ENCODE results near the gene SP140.
"Not testable (repeated sequence)": the region's sequence is repeated elsewhere in the genome, so short reads cannot be mapped to it uniquely, and the experiment has no call there.

The SP140 gene

DNA sequence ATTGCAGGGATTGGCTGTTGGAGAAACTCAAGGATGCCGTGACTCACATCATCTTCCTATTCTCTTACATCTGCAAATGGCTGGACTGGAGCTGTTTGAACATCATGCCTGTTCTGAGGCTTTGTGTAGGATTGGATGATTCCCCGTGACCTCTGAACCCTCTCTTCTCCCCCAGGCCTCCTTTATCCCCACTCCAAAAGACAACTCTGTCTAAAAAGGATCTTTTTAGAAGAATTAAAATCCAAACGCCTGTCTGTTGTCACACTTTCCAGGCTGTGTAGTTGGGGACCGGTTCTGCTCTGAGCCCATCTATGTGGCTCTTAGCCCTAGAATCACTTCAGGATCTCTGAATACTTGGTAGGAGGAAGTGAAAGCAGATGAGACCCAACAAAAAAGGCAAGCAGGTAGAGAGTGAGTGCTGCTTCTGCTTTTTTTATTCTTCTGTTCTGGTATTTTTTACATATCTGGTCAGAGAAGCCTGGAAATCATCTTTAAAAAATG, 565 bp downstream of the SP140 start:
- DNase-seq (ENCODE audit: low read depth) = no peak

GRCh38 chr2:230227216-230227615, 1.7 kb downstream of the SP140 start:
- no peak for DNase-seq (ENCODE audit: low read depth)

GRCh38 chr2:230230087-230230486, 4.6 kb downstream of the SP140 start:
- DNase-seq (ENCODE audit: low read depth) = no peak

DNA sequence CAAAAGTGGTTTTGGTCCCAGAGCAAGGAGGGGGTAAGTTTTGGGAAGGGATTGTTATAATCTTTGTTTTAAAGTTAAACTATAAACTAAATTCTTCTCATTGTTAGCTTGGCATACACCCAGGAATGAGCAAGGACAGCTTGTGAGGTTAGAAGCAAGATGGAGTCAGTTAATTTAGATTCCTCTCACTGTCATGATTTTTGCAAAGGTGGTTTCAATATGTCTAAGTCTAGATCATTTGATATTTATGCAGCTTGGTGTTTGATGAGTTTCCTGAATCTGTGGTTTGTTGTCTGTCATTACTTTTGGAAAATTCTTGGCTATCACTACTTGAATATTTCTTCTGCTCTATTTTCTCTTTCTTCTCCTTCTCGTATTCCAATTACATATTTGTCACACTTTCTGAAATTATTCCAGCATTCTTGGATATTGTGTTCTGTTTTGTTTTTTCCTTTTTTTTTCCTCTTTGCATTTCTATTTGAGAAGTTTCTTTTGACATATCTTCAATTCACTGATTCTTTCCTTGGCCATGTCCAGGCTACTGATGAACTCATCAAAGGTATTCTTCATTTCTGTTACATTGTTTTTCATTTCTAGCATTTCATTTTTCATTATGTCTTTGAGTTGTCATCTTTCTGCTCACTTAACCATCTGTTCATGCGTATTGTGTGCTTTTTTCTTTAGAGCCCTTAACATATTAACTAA, 5.1 kb downstream of the SP140 start:
- DNase-seq (ENCODE audit: low read depth) = no peak

DNA sequence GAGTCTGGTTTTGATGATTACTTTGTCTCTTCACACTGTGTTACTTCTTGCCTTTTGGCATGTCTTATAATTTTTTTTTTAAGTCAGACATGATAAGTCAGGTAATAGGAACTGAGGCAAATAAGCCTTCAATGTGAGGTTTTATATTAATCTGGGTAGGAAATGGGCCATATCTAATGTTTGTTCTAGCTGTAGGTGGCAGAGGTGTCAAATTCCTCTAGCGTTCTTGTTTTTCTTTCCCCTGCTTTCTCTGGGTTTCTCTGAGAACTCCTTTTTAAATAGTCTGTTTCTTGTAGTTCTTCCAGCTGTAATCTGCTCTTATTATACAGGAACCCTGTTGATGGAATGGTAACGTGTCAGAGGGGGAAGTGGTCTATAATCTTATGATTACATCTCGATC, 5.7 kb downstream of the SP140 start:
- no peak for DNase-seq (ENCODE audit: low read depth)

DNA sequence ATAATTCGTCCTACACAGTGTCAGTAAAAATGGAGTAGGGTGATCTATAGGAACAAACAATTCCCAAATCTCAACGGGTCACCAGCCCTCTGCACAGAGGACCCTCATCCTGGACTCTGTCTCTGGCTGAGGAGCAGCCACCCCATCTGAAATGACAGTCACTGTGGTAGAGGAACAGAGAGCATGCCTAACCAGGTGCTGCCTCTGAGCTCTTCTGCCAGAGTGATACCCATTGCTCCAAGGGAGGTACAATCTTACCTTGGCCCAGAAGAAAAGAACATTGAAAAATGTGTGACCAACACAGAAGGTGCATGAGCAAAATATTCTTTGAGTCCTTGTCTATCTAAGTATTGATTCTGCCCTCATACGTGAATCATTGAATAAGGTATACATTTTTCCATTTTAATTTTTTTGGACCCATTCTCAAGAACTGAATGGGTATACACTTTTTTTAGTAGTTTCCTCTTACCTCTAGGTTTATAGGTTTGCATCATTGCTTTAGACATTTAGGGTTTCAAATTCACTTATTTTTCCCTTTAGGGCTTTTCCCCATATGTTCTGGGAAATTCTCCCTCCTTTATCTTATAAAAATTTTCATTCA, 8.7 kb downstream of the SP140 start:
- no peak for DNase-seq (ENCODE audit: low read depth)

DNA sequence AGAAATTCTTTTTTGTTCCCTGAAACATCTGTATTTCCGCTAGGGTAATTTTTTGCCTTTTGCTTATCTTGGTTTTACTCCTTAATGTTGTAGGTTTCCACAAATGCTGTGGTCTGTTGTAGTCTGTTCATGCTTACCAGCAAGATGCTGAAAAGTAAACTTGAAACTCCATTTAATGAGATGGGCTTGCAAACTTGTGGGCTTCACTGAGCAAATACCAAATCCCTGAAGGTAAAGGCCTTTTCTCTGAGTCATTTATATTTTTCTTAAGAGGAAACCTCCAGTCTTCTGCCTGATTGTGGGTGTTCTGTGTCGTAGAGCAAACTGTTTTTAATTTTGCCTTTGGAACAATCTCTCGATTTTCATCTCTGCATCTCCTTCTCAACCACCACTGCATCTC, 9.3 kb downstream of the SP140 start:
- no peak for DNase-seq (ENCODE audit: low read depth)

- no peak for DNase-seq (ENCODE audit: low read depth)
Measured at GRCh38 chr2:230244211-230244610, 18.7 kb downstream of the SP140 start.

DNA sequence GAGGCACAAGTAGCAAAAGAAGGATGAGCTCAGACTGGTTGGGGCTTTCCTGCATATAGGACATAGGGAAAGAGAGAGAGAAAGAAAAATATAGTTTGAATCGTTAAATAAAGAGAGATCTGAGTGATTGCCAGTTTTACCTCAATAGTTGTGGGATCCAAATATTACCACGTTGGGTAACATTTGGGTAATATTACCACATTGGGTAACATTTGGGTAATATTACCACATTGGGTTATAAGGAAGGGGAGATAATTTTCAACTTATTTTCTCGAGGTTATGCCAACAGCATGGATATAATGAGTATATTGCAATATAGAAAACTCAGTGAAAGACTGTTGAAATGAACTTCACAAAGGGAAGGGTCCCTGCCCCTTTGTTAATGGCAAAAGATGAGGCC, 20.7 kb downstream of the SP140 start:
- no peak for DNase-seq (ENCODE audit: low read depth)

DNA sequence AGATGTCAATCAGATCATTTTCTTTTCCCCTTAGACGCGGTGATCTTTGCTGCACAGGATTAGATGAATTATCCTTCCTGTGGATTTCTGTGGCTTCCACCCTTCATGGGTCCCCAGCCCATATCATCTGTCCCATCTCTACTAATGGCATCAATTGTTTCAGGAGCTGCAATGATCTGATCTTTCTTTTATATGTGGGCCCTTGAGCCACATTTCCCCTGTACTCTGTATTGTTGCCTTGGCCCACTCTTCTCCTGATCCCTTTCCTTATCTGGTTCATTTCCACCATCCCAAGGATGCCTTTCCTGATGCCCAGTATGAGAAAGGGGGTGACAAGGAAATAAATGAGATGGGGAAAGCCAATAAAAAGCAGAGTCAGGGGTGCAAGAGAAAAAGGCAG, 24.7 kb downstream of the SP140 start:
- no peak for DNase-seq (ENCODE audit: low read depth)

- DNase-seq (ENCODE audit: low read depth) = no peak
Measured at GRCh38 chr2:230254152-230254881, 28.8 kb downstream of the SP140 start.

- no peak for DNase-seq (ENCODE audit: low read depth)
Measured at GRCh38 chr2:230256733-230257332, 31.3 kb downstream of the SP140 start.

GRCh38 chr2:230258483-230258882, 32.9 kb downstream of the SP140 start:
- DNase-seq (ENCODE audit: low read depth) = no peak

GRCh38 chr2:230262246-230262645, 36.7 kb downstream of the SP140 start:
- DNase-seq (ENCODE audit: low read depth) = no peak

DNA sequence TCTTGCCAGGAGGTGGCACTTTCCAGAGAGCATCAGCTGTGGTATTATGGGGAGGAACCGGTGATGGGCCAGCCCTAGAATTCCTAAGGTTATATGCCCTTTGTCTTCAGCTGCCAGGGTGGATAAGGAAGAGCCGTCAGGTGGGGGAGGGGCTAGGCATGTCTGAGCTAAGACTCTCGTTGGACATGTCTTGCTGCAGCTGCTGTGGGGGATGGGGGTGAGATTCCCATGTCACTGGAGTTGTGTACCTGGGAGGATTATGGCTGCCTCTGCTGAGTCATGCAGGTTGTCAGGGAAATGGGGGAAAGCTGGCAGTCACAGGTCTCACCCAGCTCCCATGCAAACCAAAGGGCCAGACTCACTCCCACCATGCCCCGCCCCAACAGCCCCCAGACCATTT, 39.4 kb downstream of the SP140 start:
- DNase-seq (ENCODE audit: low read depth) = not testable (repeated sequence)

DNA sequence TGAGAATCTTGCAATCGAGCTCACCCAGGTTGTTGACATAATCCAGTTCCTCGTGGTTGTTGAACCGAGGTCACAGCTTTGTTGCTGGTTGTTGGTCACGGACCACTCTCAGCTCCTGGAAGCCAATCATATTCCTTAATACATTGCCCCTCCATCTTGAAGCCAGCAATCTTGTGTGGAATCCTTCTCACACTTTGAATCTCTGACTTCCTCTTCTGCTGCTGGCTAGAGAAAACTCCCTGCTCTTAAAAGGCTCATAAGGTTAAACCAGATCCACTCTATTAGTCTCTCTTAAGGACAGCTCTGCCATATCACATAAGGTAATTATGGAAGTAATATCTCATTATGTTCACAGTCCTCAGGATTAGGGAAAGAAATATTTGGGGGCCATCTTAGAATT, 41.1 kb downstream of the SP140 start:
- DNase-seq (ENCODE audit: low read depth) = no peak

- DNase-seq (ENCODE audit: low read depth) = no peak
Measured at GRCh38 chr2:230267059-230267458, 41.5 kb downstream of the SP140 start.

DNA sequence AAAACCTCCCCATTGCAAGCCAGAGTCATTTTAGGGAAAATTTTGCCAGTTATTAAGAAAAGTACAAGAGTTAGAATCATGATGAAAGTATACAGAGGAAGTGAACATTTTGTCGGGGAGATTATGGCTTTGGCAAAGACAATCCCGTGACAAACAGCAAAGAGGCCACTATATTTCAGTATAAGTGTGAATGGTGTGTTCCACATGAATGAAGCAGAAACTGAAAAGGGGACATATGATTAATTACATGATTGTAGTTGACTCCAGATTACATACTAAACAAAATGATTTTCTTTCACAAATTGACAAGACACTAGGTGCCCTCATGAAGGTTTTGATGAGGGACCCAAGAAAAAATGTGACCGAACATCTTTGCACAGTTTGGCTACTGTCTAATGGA, 42.0 kb downstream of the SP140 start:
- no peak for DNase-seq (ENCODE audit: low read depth)

- DNase-seq (ENCODE audit: low read depth) = no peak
Measured at GRCh38 chr2:230268606-230269243, 43.2 kb downstream of the SP140 start.

DNA sequence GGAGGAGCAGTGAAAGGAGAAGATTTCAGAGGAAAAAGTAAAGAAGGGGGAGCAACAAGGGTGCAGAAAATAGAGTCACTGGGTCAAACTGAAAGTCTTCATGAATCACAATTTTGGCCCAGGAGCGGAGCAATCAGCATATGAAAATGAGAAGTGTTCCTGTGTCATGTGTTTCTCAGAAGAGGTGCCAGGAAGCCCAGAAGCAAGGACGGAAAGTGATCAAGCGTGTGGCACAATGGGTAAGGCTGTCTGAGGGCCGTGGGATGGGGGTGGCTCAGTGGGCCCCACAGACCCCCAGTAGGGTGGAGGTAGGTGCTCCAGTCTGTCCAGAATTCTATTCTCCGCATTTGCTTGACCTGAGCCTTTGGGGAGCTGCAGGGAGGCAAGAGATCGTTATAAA, 44.2 kb downstream of the SP140 start:
- DNase-seq (ENCODE audit: low read depth) = no peak

- no peak for DNase-seq (ENCODE audit: low read depth)
Measured at GRCh38 chr2:230282936-230283335, 57.4 kb downstream of the SP140 start.

GRCh38 chr2:230286048-230286447, 60.5 kb downstream of the SP140 start:
- no peak for DNase-seq (ENCODE audit: low read depth)
